ENCODE results near the gene CASKIN1. TPM values are rescaled to one million over a fixed set of nuclear protein-coding genes. Genes with fewer than 3 reads are reported as not detected.
A peak's percentile ranks its signal among the peaks of the same experiment; 100 is the strongest.

CASKIN1 gene
- total RNA-seq, 2 donors from 2014 or later, result 0.05 TPM; not detected in 1

GRCh38 chr16:2166263-2167067, 29.9 kb downstream of the CASKIN1 start:
- ATAC-seq (no peak), DNase-seq (no peak)
- H3K27me3 Mint-ChIP-seq, result no peaks in the 10 kb centered on the region
- H3K9me3 ChIP-seq (ENCODE audit: control insufficient read depth, low read length, poor library complexity, severe bottlenecking), result no peaks in the 10 kb centered on the region
- no peak overlapping the region for H3K4me3 Mint-ChIP-seq
- H3K36me3 Mint-ChIP-seq (ENCODE audit: low read depth), result no peaks in the 10 kb centered on the region
- H3K27ac Mint-ChIP-seq, result no peak overlapping the region
- no peaks in the 10 kb centered on the region for H3K4me1 Mint-ChIP-seq

DNA sequence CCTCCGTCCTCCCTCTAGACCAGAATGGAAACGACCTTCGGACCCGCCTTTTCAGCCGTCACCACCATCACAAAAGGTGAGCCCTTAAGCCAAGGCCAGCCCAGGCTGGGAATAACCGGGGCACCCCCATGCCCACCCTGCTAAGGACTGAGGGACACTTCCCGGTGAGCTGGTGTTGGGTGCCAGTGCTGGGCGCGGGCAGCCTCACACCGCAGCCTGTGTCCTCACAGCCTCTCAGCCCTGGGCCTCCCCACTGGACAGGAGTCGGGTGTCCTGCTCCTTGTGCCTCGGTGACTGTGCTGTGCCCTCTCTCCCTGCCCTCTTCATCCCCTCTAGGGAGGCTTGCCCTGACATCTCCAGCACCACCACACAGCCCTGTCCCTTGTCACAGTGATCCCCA, 30.5 kb downstream of the CASKIN1 start:
- no peaks in the 10 kb centered on the region for H3K36me3 Mint-ChIP-seq (ENCODE audit: low read depth)
- ATAC-seq (no peak), DNase-seq (no peak)
- peaks cover 2% of the 10 kb centered on the region for H3K4me1 Mint-ChIP-seq
- no peak overlapping the region for H3K27ac Mint-ChIP-seq
- H3K9me3 ChIP-seq (ENCODE audit: control insufficient read depth, low read length, poor library complexity, severe bottlenecking), result no peaks in the 10 kb centered on the region
- no peak overlapping the region for H3K4me3 Mint-ChIP-seq
- H3K27me3 Mint-ChIP-seq, result no peaks in the 10 kb centered on the region

DNA sequence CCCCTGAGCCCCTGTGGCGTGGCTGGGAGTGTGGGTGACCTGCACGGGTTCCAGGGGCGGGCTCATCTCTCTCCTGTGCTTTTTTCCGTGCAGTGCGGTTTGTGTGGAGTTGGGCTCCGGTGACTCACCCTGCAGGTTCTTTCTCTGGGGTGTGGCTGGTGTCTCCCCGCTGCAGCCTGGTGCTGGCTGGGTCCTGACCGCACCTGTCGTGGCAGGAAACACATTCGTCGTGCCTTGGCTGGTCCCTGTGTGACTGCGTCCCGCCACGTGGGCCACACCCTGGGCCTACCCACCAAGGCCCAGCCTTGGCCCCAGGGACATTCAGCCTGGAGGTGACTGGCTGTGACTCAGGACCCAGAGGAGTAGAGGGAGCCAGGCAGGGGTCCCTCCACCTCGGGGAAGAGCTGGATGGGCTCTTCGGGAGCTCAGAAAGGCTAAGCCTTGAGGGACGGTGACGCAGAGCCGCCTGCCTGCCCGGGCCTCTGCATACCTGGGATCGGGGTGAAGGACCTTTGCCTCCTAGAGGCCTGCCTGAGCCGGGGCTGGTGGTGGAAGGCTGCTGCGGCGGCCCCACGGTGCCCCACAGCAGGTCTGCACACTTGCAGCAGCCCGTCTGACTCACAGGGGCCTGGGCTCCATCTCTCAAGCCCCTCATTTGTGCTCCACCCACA, 33.1 kb downstream of the CASKIN1 start:
- Mint-ChIP-seq H3K36me3 (ENCODE audit: low read depth) (no peaks in the 10 kb centered on the region), H3K27me3 (no peaks in the 10 kb centered on the region), H3K4me1 (peaks cover 2% of the 10 kb centered on the region), H3K27ac (no peak overlapping the region), H3K4me3 (no peak overlapping the region)
- ATAC-seq (peak; percentile 75), DNase-seq (no peak)
- H3K9me3 ChIP-seq (ENCODE audit: control insufficient read depth, low read length, poor library complexity, severe bottlenecking), result no peaks in the 10 kb centered on the region

GRCh38 chr16:2162676-2163118, 33.7 kb downstream of the CASKIN1 start:
- no peaks in the 10 kb centered on the region for H3K27me3 Mint-ChIP-seq
- ATAC-seq (no peak), DNase-seq (no peak)

GRCh38 chr16:2161911-2162310, 34.5 kb downstream of the CASKIN1 start:
- Mint-ChIP-seq H3K4me3 (no peak overlapping the region), H3K4me1 (peaks cover 9% of the 10 kb centered on the region), H3K36me3 (ENCODE audit: low read depth) (no peaks in the 10 kb centered on the region), H3K27ac (no peak overlapping the region), H3K27me3 (no peaks in the 10 kb centered on the region)
- no peak for DNase-seq
- no peak for ATAC-seq
- H3K9me3 ChIP-seq (ENCODE audit: control insufficient read depth, low read length, poor library complexity, severe bottlenecking), result no peaks in the 10 kb centered on the region

More at GRCh38 chr16:2162676-2163118, 33.7 kb downstream of the CASKIN1 start:
- Mint-ChIP-seq H3K36me3 (ENCODE audit: low read depth) (no peaks in the 10 kb centered on the region), H3K4me3 (no peak overlapping the region), H3K4me1 (peaks cover 2% of the 10 kb centered on the region), H3K27ac (no peak overlapping the region)
- H3K9me3 ChIP-seq (ENCODE audit: control insufficient read depth, low read length, poor library complexity, severe bottlenecking), result no peaks in the 10 kb centered on the region

- H3K9me3 ChIP-seq (ENCODE audit: control insufficient read depth, low read length, poor library complexity, severe bottlenecking), result no peaks in the 10 kb centered on the region
- Mint-ChIP-seq H3K27me3 (no peaks in the 10 kb centered on the region), H3K4me1 (peaks cover 17% of the 10 kb centered on the region), H3K27ac (no peak overlapping the region), H3K36me3 (ENCODE audit: low read depth) (no peaks in the 10 kb centered on the region), H3K4me3 (no peak overlapping the region)
- DNase-seq (no peak), ATAC-seq (no peak)
Observed at GRCh38 chr16:2160915-2161551, 35.4 kb downstream of the CASKIN1 start.

- Mint-ChIP-seq H3K36me3 (ENCODE audit: low read depth) (no peaks in the 10 kb centered on the region), H3K27ac (no peak overlapping the region), H3K4me1 (peaks cover 30% of the 10 kb centered on the region), H3K27me3 (no peaks in the 10 kb centered on the region), H3K4me3 (no peak overlapping the region)
- DNase-seq, result no peak
- H3K9me3 ChIP-seq (ENCODE audit: control insufficient read depth, low read length, poor library complexity, severe bottlenecking), result no peaks in the 10 kb centered on the region
- ATAC-seq, result no peak
Observed at GRCh38 chr16:2159175-2159838, 37.1 kb downstream of the CASKIN1 start.

DNA sequence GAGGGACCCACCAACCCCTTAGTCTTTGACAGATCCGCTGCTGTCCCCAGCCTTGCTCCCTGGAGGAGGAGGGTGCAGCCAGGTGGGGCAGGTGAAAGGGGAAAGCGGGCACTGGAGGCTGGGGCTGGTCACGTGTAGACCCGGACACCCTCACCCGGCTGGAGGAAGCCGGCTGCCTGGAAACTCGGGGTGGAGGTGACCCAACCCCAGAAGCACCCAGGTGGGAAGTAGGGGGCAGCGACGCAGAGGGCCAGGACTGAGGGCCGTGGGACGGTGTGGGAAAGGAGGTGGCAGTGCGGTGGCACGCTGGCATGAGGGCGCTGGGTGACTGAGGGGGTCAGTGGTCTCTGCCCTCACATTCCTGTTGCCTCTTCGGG, 38.2 kb downstream of the CASKIN1 start:
- H3K27me3 Mint-ChIP-seq, result no peaks in the 10 kb centered on the region
- ATAC-seq, result no peak
- H3K4me3 Mint-ChIP-seq, result no peak overlapping the region
- DNase-seq, result no peak
- no peaks in the 10 kb centered on the region for H3K9me3 ChIP-seq (ENCODE audit: control insufficient read depth, low read length, poor library complexity, severe bottlenecking)
- peak overlapping the region; percentile 63 for H3K27ac Mint-ChIP-seq
- no peaks in the 10 kb centered on the region for H3K36me3 Mint-ChIP-seq (ENCODE audit: low read depth)
- peaks cover 35% of the 10 kb centered on the region for H3K4me1 Mint-ChIP-seq

DNA sequence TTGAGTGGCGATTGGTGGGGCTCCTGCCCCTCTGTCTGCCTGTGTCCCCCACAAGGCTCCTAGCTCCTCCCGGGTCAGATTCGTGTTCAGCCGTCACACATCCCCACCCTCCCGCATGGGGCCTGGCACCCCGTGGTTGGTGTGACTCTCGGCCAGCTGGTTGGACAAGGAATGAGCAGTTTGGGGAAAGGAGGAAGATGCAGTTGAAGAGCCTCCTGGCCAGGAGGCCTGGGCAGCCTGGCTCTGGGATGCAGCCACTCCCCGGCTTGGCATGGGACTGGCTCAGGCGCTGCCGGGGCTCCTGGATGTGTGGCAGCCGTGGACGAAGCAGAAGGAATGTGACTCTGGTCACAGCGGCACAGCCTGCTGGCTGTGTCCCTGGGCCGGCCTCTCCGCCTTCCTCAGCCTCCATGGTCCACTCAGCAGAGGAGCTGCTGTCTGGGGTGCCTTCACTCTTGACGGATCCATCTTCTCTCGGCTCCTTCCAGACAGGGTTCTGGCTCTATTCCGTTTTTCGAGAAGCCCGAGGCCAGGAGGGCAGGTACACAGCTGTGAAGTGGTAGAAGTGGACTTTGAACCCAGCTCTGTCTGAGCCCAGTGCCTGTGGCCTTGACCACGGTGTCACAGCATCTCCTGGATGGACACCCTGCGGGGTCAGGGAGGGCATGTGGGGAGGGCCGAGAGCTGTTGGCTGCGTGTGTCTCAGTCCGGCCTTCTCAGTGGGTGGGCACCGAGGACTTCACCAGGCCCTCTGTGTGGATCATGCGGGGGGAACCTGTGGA, 38.7 kb downstream of the CASKIN1 start:
- H3K27me3 Mint-ChIP-seq, result no peaks in the 10 kb centered on the region
- ATAC-seq, result no peak
- H3K4me1 Mint-ChIP-seq, result peaks cover 36% of the 10 kb centered on the region
- peak overlapping the region; percentile 97 for H3K4me3 Mint-ChIP-seq
- H3K36me3 Mint-ChIP-seq (ENCODE audit: low read depth), result no peaks in the 10 kb centered on the region
- no peak for DNase-seq
- H3K27ac Mint-ChIP-seq, result peak overlapping the region; percentile 63
- H3K9me3 ChIP-seq (ENCODE audit: control insufficient read depth, low read length, poor library complexity, severe bottlenecking), result no peaks in the 10 kb centered on the region

DNA sequence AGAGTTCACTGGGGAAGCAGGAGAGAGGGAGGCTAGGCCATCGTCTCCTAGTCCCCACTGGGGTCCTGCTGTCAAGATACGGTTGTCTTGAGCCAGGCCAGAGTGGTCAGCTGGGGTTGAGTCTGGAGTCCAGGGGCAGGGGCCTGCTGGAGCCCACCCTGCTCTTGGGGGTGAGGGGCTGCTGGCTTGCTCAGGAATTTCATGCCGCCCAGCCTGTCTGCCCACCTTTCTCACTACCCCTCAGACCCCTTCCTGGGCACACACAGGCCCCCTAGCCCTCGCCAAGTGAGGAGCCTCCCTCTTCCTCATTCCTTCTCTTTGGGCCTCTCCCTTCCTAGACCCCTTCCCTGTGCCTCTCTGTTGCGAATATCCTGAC, 39.6 kb downstream of the CASKIN1 start:
- Mint-ChIP-seq H3K4me1 (peaks cover 36% of the 10 kb centered on the region), H3K27me3 (no peaks in the 10 kb centered on the region), H3K4me3 (peak overlapping the region; percentile 97), H3K27ac (peak overlapping the region; percentile 79), H3K36me3 (ENCODE audit: low read depth) (no peaks in the 10 kb centered on the region)
- DNase-seq (no peak), ATAC-seq (no peak)
- H3K9me3 ChIP-seq (ENCODE audit: control insufficient read depth, low read length, poor library complexity, severe bottlenecking), result no peaks in the 10 kb centered on the region

DNA sequence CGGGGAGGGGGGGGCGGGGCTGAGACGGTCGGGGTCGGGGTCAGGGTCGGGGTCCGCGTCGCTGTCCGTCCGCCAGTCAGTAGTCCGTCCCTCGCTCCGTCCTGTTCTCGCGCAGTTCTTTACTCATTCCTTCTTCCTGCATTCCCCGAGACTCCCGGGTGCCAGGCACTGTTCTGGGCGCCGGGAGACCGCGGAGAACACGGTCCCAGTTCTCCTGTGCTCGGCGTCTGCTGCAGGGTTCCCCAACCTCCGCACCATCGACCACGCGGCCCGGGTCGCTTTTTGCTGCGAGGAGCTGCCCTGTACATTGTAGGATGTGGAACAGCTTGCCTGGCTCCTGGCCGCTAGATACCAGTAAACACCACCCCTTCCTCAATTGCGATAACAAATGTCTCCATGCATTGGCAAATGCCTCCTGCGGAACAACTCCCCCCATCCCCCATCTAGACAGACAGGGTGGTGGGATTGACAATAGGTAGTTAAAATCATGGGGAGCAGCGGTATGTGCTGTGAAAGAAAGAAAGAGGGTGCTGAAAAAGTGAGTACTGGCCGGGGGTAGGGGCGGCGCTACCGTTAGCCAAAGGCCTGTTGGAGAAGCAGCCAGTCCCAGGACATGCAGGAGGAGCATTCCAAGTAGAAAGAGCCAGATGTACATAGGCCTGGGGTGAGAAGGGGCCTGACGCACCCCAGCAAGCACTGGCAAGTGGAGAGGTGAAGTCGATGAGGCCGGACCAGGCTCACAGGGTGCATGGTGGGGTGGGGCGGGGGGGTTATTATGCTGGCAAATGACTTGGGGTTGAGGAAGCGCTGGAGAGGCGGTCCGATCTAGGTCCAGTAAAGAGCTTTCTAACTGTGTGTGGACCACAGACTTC, 40.2 kb downstream of the CASKIN1 start:
- Mint-ChIP-seq H3K27ac (peak overlapping the region; percentile 95), H3K27me3 (no peaks in the 10 kb centered on the region), H3K36me3 (ENCODE audit: low read depth) (no peaks in the 10 kb centered on the region), H3K4me1 (peaks cover 38% of the 10 kb centered on the region), H3K4me3 (peak overlapping the region; percentile 97)
- ATAC-seq, result no peak
- no peaks in the 10 kb centered on the region for H3K9me3 ChIP-seq (ENCODE audit: control insufficient read depth, low read length, poor library complexity, severe bottlenecking)
- no peak for DNase-seq
